GM12878 (cell line): ENCODE data around the gene EPB41L4A. TPM values are rescaled to one million over a fixed set of nuclear protein-coding genes. Genes with fewer than 3 reads are reported as not detected.
"Not testable (repeated sequence)": the region's sequence is repeated elsewhere in the genome, so short reads cannot be mapped to it uniquely, and the experiment has no call there.

Experiments
- ATAC-seq: fragments of 200-7000 bp; cut with Tn5 transposase; 3 replicates; pipeline ENCODE4 v1.9.1; 2020; ENCODE audit warnings: mild to moderate bottlenecking, moderate library complexity
- BruUV-seq: library from RNA; stranded (reverse); fragments of 400-500 nt; replicated peaks from 2 replicates; lab custom pipeline; 2021; lab: Mats Ljungman, UMichigan
- CTCF ChIA-PET: fragments of 300-600 bp; sonication (Branson Sonifier 250); formaldehyde crosslinking; extraction: SDS; loops from one replicate; lab custom pipeline; 2021; ENCODE audit warnings: inconsistent platforms; lab: Yijun Ruan, JAX
- POLR2A ChIA-PET: fragments of 350-600 bp; formaldehyde crosslinking; extraction: SDS; loops from one replicate; lab custom pipeline; 2021; ENCODE audit warnings: inconsistent platforms; lab: Charles Lee
- RAD21 ChIA-PET: fragments of 300-600 bp; sonication (Branson Sonifier 250); formaldehyde crosslinking; loops from one replicate; lab custom pipeline; 2023; ENCODE audit warnings: antibody characterized with exemption; ENCODE audit not compliant: unreplicated experiment; lab: Charles Lee
- SMC1A ChIA-PET: fragments of 300-600 bp; sonication (Branson Sonifier 250); formaldehyde crosslinking; loops from one replicate; lab custom pipeline; 2023; ENCODE audit not compliant: unreplicated experiment, uncharacterized antibody; lab: Charles Lee
- DNase-seq: peaks from one replicate; pipeline ENCODE4 v3.0.0-alpha.2; 2011; ENCODE audit warnings: low read depth, low spot score
- FAIRE-seq: peaks from 3 replicates; lab custom pipeline; 2011; peaks lifted over from hg19 to GRCh38; lab: Jason Lieb, UNC
- H2AFZ ChIP-seq: 2 replicates; pipeline ENCODE4 v1.6.0; 2011; ENCODE audit warnings: low read depth, low read length, control low read depth; ENCODE audit not compliant: control insufficient read depth
- H3K27ac ChIP-seq: 2 replicates; pipeline ENCODE4 v1.5.1; 2011; ENCODE audit warnings: control low read depth; ENCODE audit not compliant: control insufficient read depth, insufficient read depth
- H3K27me3 ChIP-seq, 2 experiments: replicated peaks in 1 of 2; 2 replicates each; pipeline versions ENCODE4 v1.6.0 to v1.6.1; 2011; ENCODE audit warnings: low read length in 1 of 2; ENCODE audit not compliant: control insufficient read depth in 2 of 2, insufficient read depth in 2 of 2
- H3K36me3 ChIP-seq, 2 experiments: 2 replicates each; pipeline ENCODE4 v1.5.1; 2011; ENCODE audit warnings: low read length in 1 of 2; ENCODE audit not compliant: control insufficient read depth in 2 of 2, insufficient read depth in 2 of 2
- H3K4me1 ChIP-seq: 2 replicates; pipeline ENCODE4 v1.6.1; 2011; ENCODE audit warnings: mild to moderate bottlenecking, low read length, moderate library complexity, mixed read lengths; ENCODE audit not compliant: control insufficient read depth, insufficient read depth
- H3K4me2 ChIP-seq: 2 replicates; pipeline ENCODE4 v1.6.0; 2011; ENCODE audit warnings: control low read depth; ENCODE audit not compliant: control insufficient read depth, insufficient read depth
- H3K4me3 ChIP-seq: fragments of 200-600 bp; sonication (generic); 2 replicates; pipeline ENCODE4 v1.5.1; 2016
- H3K79me2 ChIP-seq: 2 replicates; pipeline ENCODE4 v1.6.0; 2011; ENCODE audit warnings: low read length; ENCODE audit not compliant: control insufficient read depth, insufficient read depth
- H3K9ac ChIP-seq: 2 replicates; pipeline ENCODE4 v1.8.0; 2011; ENCODE audit warnings: low read length, control low read depth, mixed read lengths; ENCODE audit not compliant: control insufficient read depth, insufficient read depth
- H3K9me3 ChIP-seq: replicated peaks from 3 replicates; pipeline ENCODE4 v1.5.1; 2011; ENCODE audit warnings: mild to moderate bottlenecking, low read length; ENCODE audit not compliant: control insufficient read depth, insufficient read depth
- H4K20me1 ChIP-seq: 2 replicates; pipeline ENCODE4 v1.6.0; 2011; ENCODE audit not compliant: control insufficient read depth, insufficient read depth
- RAD21 ChIP-seq: IDR thresholded peaks from 2 replicates; pipeline ENCODE4 v1.6.1; 2011; ENCODE audit warnings: mild to moderate bottlenecking, low read depth, low read length, moderate library complexity; ENCODE audit not compliant: insufficient read depth
- TCF3 ChIP-seq: IDR thresholded peaks from 2 replicates; pipeline ENCODE4 v1.6.1; 2012; ENCODE audit warnings: low read depth, mild to moderate bottlenecking, low read length, borderline replicate concordance; ENCODE audit not compliant: insufficient read depth
- WRNIP1 ChIP-seq: IDR thresholded peaks from 2 replicates; pipeline ENCODE4 v1.6.1; 2011; ENCODE audit warnings: low read depth, low read length, improper control_type of control experiment, borderline replicate concordance
- WGBS: methylation state at CpG from one replicate; pipeline ENCODE4 v1.1.6; 2016; ENCODE audit warnings: low lambda C conversion rate; ENCODE audit not compliant: insufficient replicate concordance, insufficient coverage; ENCODE audit errors: missing lambda C conversion rate; 5-methylcytosine and 5-hydroxymethylcytosine counted together
- in situ Hi-C: fragments of 300-500 bp; cut with MboI; formaldehyde crosslinking; loops from 9 replicates; pipeline ENCODE4 v1.14.3; 2018; ENCODE audit warnings: mixed read lengths
- intact Hi-C: fragments of 100-400 bp; cut with micrococcal nuclease; formaldehyde crosslinking; loops from one replicate; pipeline ENCODE4 v1.14.2; 2022; ENCODE audit not compliant: unreplicated experiment
- polyA plus RNA-seq, 11 experiments: library from polyadenylated mRNA; depleted of rRNA in 4 of 11; unstranded in 6 of 11; stranded (reverse) in 5 of 11; fragments of >200 nt; fragmentation: Nextera tagmentation in 4 of 11; fragmentation: Illumina TruSeq in 1 of 11; extraction: Ambion mirVana in 4 of 11; extraction: Trizol in 1 of 11; gene quantifications; 1 replicate in 1 of 11; 2 replicates in 10 of 11; pipeline versions ENCODE4 v1.2.1 to v1.2.3, GENCODE V29; 2011 to 2016; ENCODE audit warnings: inconsistent platforms in 2 of 11, missing spikeins in 2 of 11, low read depth in 1 of 11
- total RNA-seq, 4 experiments: library from RNA; depleted of rRNA in 3 of 4; stranded (reverse); fragments of >200 nt in 3 of 4; fragmentation: Illumina TruSeq in 1 of 4; extraction: Trizol in 1 of 4; gene quantifications; 2 replicates each; pipeline versions ENCODE4 v1.2.1 to v1.2.3, GENCODE V29; 2013 to 2021
- TF ChIP-seq, protein P1 (sequence below), 3 experiments: IDR thresholded peaks in 2 of 3; conservative IDR thresholded peaks in 1 of 3; 2 replicates each; pipeline ENCODE4 v1.5.1; 2011; ENCODE audit warnings: low read depth in 3 of 3, low read length in 3 of 3, mild to moderate bottlenecking in 3 of 3, control low read depth in 2 of 3, moderate library complexity in 2 of 3, inconsistent platforms in 1 of 3, mixed read lengths in 1 of 3; ENCODE audit not compliant: control insufficient read depth in 2 of 3, insufficient read depth in 1 of 3; ENCODE audit errors: extremely low read depth in 1 of 3

EPB41L4A gene
- total and polyA plus RNA-seq, 10 of the 15 experiments (the other 5 are each of a cell fraction or from before 2014, with no cell fraction given), result 0.10 to 0.67 (median 0.30) TPM

DNA sequence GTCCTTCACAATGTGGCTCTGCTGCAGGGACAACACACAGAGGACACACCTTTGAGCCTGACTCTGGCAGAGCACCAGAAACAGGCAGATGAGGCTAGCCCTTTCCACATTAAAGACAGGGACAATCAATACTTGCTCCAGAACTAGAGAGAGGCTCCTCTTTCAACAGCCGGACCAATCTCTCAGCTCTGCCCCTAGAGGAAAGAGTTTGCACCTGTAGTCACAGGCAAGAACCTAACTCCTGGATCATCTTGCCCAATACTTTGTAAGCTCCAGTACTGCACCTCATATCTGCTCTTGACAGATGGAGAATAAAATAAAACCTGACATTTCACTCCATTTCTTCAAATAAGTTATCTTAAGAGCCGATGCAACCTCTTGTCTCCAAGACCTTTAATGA, 52.1 kb downstream of the EPB41L4A start:
- SMC1A ChIA-PET, result no interaction called here
- H2AFZ ChIP-seq, result no peak overlapping the region
- no peaks in the 10 kb centered on the region; a peak in 1 of 4 replicates for H3K27me3 ChIP-seq
- H3K4me2 ChIP-seq, result no peak overlapping the region
- no peak overlapping the region for H3K4me3 ChIP-seq
- intact Hi-C loops (no loop called here), in situ Hi-C loops (no loop called here)
- H3K27ac ChIP-seq, result no peak overlapping the region
- no peaks in the 10 kb centered on the region for H3K79me2 ChIP-seq
- CTCF ChIA-PET, result interaction anchor here (1.1 to 1.7 kb wide), 3 partner anchors 9 to 162 kb away, joined by 3 to 4 read pairs (median 4); no protein-coding TSS in a partner anchor
- ATAC-seq, result peak; percentile 63
- no peak for FAIRE-seq
- no peaks in the 10 kb centered on the region for H3K36me3 ChIP-seq
- H3K4me1 ChIP-seq, result no peaks in the 10 kb centered on the region
- no peaks in the 10 kb centered on the region for H3K9me3 ChIP-seq
- DNase-seq, result no peak
- POLR2A ChIA-PET, result no interaction called here
- no peak overlapping the region for H3K9ac ChIP-seq
- no peaks in the 10 kb centered on the region for H4K20me1 ChIP-seq
- RAD21 ChIA-PET, result no interaction called here
- TF ChIP-seq RAD21 (0 out of 2 replicates have a peak, but pooled peaks have one; percentile 27), WRNIP1 (no peak), TCF3 (no peak)
- TF ChIP-seq, protein P1, sequence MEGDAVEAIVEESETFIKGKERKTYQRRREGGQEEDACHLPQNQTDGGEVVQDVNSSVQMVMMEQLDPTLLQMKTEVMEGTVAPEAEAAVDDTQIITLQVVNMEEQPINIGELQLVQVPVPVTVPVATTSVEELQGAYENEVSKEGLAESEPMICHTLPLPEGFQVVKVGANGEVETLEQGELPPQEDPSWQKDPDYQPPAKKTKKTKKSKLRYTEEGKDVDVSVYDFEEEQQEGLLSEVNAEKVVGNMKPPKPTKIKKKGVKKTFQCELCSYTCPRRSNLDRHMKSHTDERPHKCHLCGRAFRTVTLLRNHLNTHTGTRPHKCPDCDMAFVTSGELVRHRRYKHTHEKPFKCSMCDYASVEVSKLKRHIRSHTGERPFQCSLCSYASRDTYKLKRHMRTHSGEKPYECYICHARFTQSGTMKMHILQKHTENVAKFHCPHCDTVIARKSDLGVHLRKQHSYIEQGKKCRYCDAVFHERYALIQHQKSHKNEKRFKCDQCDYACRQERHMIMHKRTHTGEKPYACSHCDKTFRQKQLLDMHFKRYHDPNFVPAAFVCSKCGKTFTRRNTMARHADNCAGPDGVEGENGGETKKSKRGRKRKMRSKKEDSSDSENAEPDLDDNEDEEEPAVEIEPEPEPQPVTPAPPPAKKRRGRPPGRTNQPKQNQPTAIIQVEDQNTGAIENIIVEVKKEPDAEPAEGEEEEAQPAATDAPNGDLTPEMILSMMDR (IDR thresholded peaks at IDR 0.05 in 2 of 3, conservative IDR thresholded peaks at IDR 0.05 in 1 of 3; ENCODE audit: control insufficient read depth in 2 of 3, extremely low read depth in 1 of 3, insufficient read depth in 1 of 3, low read depth in 3 of 3, low read length in 3 of 3), result peak in 2 of 3 experiments; percentile 21 to 40; a peak in 3 of 6 replicates
- TF ChIP-seq, all 136 proteins: peak for 2
- WGBS, result 27% methylated on average over 2 of the region's 2 CpGs
- no TSS peak for BruUV-seq

GRCh38 chr5:112360740-112361139, 58.3 kb downstream of the EPB41L4A start:
- in situ Hi-C loops, POLR2A ChIA-PET, H3K79me2 ChIP-seq, H2AFZ ChIP-seq, DNase-seq, H3K9me3 ChIP-seq, H3K4me3 ChIP-seq, BruUV-seq, H3K27me3 ChIP-seq, intact Hi-C loops, H4K20me1 ChIP-seq, SMC1A ChIA-PET, ATAC-seq, H3K36me3 ChIP-seq, H3K9ac ChIP-seq, FAIRE-seq, CTCF ChIA-PET, RAD21 ChIA-PET, H3K4me2 ChIP-seq, H3K27ac ChIP-seq, H3K4me1 ChIP-seq: not testable (repeated sequence)
- 80% methylated on average over 23 of the region's 26 CpGs for WGBS
